GM15510 (cell line): ENCODE data around the gene SKIL.

Source experiments
- POLR2A ChIP-seq: IDR thresholded peaks from 3 replicates; pipeline ENCODE4 v1.6.1; 2011; ENCODE audit warnings: borderline replicate concordance; ENCODE audit not compliant: insufficient read length; ENCODE audit errors: extremely low read depth

Gene SKIL

DNA sequence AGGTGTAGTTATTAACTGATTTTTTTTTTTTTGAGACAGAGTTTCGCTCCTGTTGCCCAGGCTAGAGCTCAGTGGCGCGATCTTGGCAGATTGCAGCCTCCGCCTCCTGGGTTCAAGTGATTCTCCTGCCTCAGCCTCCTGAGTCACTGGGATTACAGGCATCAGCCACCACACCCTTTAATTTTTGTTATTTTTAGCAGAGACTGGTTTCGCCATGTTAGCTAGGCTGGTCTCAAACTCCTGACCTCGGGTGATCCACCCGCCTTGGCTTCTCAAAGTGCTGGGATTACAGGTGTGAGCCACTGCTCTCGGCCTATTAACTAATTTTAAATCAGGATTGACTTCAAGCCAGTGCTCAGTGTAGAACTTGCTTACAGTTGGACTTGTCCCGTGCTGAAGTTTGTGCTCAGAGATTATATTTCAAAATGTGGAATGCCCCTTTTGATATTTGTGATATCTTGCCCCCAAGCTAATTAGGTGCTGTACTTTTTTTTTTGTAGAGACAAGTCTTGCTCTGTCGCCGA is 6.0 kb downstream of the SKIL start:
- TF ChIP-seq POLR2A: no peak

DNA sequence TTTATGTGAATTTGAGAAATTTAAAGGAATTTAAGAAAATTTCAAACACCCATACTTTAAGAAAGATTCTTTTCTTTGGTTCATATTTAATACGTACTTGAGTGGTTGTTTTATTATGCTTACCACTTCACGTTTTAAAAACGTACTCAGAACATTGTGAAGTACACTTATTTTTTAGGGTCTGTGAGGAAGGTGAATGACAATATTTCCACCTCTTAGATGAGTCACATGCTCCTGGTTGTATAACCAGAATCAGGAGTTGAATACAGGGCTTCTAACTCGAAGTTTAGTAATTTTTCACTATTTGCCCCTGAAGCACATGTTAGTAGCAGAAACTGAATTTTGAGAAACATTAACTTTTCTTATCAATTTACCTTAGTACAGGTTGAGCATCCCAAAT is 7.5 kb downstream of the SKIL start:
- no peak for TF ChIP-seq POLR2A

DNA sequence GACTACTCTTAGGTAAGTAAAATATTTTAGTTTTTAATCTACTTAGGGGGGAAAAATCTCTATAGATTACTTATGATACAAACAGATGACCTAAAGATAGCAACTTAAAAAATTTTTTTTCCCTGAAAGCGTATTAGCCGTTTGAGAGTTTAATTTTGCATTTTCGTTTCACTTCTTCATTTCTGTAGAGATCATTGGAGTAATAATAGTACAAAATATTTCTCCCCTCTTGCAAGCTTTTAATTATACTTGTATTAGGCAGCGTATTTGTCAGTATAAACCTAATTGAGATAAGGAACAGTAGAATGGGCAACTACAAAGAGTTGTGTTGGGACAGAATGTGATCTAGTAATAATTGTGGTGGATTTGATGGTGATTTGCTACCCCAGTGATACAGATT is 10.3 kb downstream of the SKIL start:
- TF ChIP-seq POLR2A: no peak

GRCh38 chr3:170368921-170369320 is 11.4 kb downstream of the SKIL start:
- TF ChIP-seq POLR2A: no peak

- TF ChIP-seq POLR2A: no peak
These were observed 14.8 kb downstream of the SKIL start for GRCh38 chr3:170372190-170372879.

DNA sequence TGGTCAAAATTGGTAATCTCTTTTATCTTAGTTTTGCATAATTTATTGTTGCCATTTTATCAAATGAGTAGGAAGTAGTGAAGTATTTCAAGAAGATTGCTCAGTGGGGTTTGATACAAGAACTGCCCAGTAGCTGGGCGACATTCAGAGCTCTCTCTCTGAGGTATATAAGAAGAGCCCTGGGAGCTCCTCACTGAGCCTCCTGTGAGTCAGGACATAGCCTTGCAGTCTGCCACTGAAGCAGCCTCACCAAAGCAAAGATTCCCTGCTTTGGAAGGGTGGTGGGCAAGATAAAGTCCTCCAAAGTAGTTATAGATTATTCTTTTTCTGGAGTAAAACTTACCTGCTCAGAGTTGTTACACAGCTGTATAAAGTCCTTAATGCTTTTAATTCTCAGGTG is 26.1 kb downstream of the SKIL start:
- TF ChIP-seq POLR2A: no peak

DNA sequence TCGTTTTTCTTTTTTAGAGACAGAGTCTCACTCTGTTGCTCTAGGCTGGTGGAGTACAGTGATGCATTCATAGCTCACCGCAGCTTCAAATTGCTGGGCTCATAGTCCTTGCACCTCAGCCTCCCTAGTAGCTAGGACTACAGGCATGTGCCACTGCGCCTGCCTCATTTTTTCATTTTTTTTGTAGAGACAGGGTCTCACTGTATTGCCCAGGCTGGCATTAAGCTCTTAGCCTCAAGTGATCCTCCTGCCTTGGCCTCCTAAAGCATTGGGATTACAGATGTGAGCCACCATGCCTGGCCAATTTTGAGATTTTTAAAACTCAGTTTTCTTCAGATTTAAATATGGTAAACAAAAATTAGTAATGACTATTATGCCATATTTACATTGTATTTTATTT is 29.0 kb downstream of the SKIL start:
- TF ChIP-seq POLR2A: no peak

DNA sequence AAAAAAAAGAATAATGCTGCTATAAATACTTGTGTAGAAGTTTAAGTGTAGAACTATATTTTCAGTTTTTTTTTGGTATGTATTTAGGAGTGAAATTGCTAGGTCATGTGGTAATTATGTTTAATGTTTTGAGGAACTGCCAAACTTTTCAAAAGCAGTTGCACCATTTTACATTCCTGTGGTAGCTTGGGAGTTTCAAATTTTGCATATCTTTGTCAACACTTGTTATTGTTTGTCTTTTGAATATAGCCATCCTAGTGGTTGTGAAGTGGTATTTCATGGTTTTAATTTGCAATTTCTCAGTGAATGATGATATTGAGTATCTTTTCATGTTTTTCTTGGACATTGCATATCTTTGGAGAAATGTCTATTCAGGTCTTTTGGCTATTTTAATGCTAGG is 30.4 kb downstream of the SKIL start:
- TF ChIP-seq POLR2A: no peak

DNA sequence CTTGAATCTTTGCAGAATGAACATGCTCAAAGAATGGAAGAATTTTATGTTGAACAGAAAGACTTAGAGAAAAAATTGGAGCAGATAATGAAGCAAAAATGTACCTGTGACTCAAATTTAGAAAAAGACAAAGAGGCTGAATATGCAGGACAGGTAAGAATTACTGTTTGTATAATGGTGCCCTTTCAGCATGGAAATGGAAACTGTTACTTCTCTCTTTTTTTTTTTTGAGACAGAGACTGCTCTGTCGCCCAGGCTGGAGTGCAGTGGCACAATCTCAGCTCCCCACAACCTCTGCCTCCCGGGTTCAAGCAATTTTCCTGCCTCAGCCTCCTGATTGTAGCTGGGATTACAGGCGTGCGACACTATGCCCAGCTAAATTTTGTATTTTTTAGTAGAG is 33.6 kb downstream of the SKIL start:
- TF ChIP-seq POLR2A: no peak

- TF ChIP-seq POLR2A: no peak
These were observed 40.2 kb downstream of the SKIL start for GRCh38 chr3:170397685-170398084.

GRCh38 chr3:170405101-170405500 is 47.6 kb downstream of the SKIL start:
- no peak for TF ChIP-seq POLR2A

DNA sequence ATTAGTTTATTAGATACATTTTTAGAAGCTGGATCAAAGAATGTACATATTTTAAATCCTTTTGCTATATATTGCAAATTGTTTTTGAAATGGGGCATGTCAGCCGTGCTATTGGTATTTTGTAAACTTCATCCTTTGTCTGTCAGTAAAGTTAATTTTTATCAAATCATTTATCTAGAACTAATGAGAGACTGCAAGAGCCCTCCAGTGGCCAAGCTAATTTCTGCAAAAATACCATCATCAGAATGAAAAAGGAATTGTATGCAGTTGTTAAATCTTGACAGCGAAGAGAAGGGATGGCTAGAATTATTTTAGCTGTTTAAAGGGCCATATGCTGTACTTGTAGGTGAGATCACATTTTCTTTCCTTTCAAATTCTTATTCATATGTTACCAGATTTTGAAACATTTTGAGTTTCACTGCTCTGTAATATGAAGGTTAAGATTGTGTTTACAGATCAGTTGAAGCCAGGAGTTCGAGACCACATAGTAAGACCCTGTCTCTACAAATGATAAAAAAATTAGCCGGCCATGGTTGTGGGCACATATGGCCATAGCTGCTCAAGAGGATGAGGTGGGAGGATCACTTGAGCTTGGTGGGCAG is 53.0 kb downstream of the SKIL start:
- TF ChIP-seq POLR2A: no peak

GRCh38 chr3:170413291-170413690 is 55.8 kb downstream of the SKIL start:
- TF ChIP-seq POLR2A: no peak

GRCh38 chr3:170414202-170414663 is 56.7 kb downstream of the SKIL start:
- no peak for TF ChIP-seq POLR2A

GRCh38 chr3:170417090-170417489 is 59.6 kb downstream of the SKIL start:
- TF ChIP-seq POLR2A: no peak
